IMR-90 (cell line): ENCODE measurements around the gene RERE.

Source experiments
- CEBPB ChIP-seq: IDR thresholded peaks from 2 replicates; pipeline ENCODE4 v1.6.1; 2012; ENCODE audit warnings: low read depth, low read length, improper control_type of control experiment
- CTCF ChIP-seq: conservative IDR thresholded peaks from 2 replicates; pipeline ENCODE4 v1.5.1; 2012; ENCODE audit warnings: mild to moderate bottlenecking, low read depth, low read length, improper control_type of control experiment
- ELK1 ChIP-seq: fragments of 150-350 bp; IDR thresholded peaks from 2 replicates; pipeline ENCODE4 v1.6.1; 2016; ENCODE audit warnings: low read depth, mild to moderate bottlenecking, low read length, moderate library complexity, borderline replicate concordance
- MAFK ChIP-seq: IDR thresholded peaks from 2 replicates; pipeline ENCODE4 v1.6.1; 2012; ENCODE audit warnings: low read depth, low read length, improper control_type of control experiment
- MXI1 ChIP-seq: IDR thresholded peaks from 2 replicates; pipeline ENCODE4 v1.6.1; 2012; ENCODE audit warnings: low read depth, mild to moderate bottlenecking, low read length, moderate library complexity, borderline replicate concordance
- POLR2A ChIP-seq: IDR thresholded peaks from 2 replicates; pipeline ENCODE4 v1.6.1; 2012; ENCODE audit warnings: mild to moderate bottlenecking, low read depth, low read length
- RAD21 ChIP-seq: IDR thresholded peaks from 2 replicates; pipeline ENCODE4 v1.6.1; 2012; ENCODE audit warnings: low read length, improper control_type of control experiment
- RFX5 ChIP-seq: IDR thresholded peaks from 2 replicates; pipeline ENCODE4 v1.8.0; 2012; ENCODE audit warnings: low read depth, mild to moderate bottlenecking, low read length, moderate library complexity

GRCh38 chr1:8460132-8460544 is 357.3 kb downstream of the RERE start:
- TF ChIP-seq CTCF (no peak), CEBPB (no peak), MXI1 (no peak), POLR2A (no peak), MAFK (no peak), RAD21 (no peak), RFX5 (no peak), ELK1 (no peak)
